Chondrocyte (in vitro differentiated cells): ENCODE results near the gene PIGW. TPM values are rescaled to one million over a fixed set of nuclear protein-coding genes. Genes with fewer than 3 reads are reported as not detected.

Source experiments
- DNase-seq: peaks from one replicate; pipeline ENCODE4 v3.0.0; 2021; ENCODE audit warnings: mixed read lengths, low spot score
- H3K27ac Mint-ChIP-seq: one replicate; pipeline ENCODE4 v1.8.0; 2021; ENCODE audit warnings: mild to moderate bottlenecking, moderate library complexity, mixed read lengths; ENCODE audit not compliant: unreplicated experiment
- H3K27me3 Mint-ChIP-seq: 2 replicates; pipeline ENCODE4 v1.8.0; 2021; ENCODE audit warnings: low read depth, mixed read lengths
- H3K36me3 Mint-ChIP-seq: 2 replicates; pipeline ENCODE4 v1.8.0; 2021; ENCODE audit warnings: low read depth, mixed read lengths
- H3K4me1 Mint-ChIP-seq: 2 replicates; pipeline ENCODE4 v1.8.0; 2021; ENCODE audit warnings: low read depth, mild to moderate bottlenecking, mixed read lengths
- H3K4me3 Mint-ChIP-seq: one replicate; pipeline ENCODE4 v1.8.0; 2021; ENCODE audit warnings: mild to moderate bottlenecking, moderate library complexity, mixed read lengths; ENCODE audit not compliant: unreplicated experiment
- H3K9me3 Mint-ChIP-seq: 2 replicates; pipeline ENCODE4 v1.8.0; 2021; ENCODE audit warnings: low read depth, mixed read lengths
- total RNA-seq: library from RNA; stranded (reverse); gene quantifications from 3 replicates; pipeline ENCODE4 v1.2.1, GENCODE V29; 2021
- TF ChIP-seq, protein P1 (sequence below): fragments of 200-600 bp; sonication (generic); IDR thresholded peaks from 2 replicates; pipeline ENCODE4 v1.5.0; 2021; ENCODE audit warnings: antibody characterized with exemption, mild to moderate bottlenecking, moderate library complexity

PIGW gene
- total RNA-seq, 1 donor from 2014 or later: 10.5 TPM

- Mint-ChIP-seq H3K9me3 (no peaks in the 10 kb centered on the region), H3K27me3 (no peaks in the 10 kb centered on the region), H3K4me1 (no peaks in the 10 kb centered on the region), H3K27ac (no peak overlapping the region), H3K4me3 (no peak overlapping the region), H3K36me3 (peaks cover 22% of the 10 kb centered on the region)
- TF ChIP-seq, protein P1, sequence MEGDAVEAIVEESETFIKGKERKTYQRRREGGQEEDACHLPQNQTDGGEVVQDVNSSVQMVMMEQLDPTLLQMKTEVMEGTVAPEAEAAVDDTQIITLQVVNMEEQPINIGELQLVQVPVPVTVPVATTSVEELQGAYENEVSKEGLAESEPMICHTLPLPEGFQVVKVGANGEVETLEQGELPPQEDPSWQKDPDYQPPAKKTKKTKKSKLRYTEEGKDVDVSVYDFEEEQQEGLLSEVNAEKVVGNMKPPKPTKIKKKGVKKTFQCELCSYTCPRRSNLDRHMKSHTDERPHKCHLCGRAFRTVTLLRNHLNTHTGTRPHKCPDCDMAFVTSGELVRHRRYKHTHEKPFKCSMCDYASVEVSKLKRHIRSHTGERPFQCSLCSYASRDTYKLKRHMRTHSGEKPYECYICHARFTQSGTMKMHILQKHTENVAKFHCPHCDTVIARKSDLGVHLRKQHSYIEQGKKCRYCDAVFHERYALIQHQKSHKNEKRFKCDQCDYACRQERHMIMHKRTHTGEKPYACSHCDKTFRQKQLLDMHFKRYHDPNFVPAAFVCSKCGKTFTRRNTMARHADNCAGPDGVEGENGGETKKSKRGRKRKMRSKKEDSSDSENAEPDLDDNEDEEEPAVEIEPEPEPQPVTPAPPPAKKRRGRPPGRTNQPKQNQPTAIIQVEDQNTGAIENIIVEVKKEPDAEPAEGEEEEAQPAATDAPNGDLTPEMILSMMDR: no peak
- no peak for DNase-seq
Observed at GRCh38 chr17:36515837-36516236, 18.9 kb upstream of the PIGW start.

GRCh38 chr17:36523113-36523512, 11.7 kb upstream of the PIGW start:
- Mint-ChIP-seq H3K27ac (no peak overlapping the region), H3K4me1 (no peaks in the 10 kb centered on the region), H3K4me3 (no peak overlapping the region), H3K36me3 (peaks cover 35% of the 10 kb centered on the region), H3K27me3 (no peaks in the 10 kb centered on the region), H3K9me3 (no peaks in the 10 kb centered on the region)
- DNase-seq: no peak
- TF ChIP-seq, protein P1: no peak

DNA sequence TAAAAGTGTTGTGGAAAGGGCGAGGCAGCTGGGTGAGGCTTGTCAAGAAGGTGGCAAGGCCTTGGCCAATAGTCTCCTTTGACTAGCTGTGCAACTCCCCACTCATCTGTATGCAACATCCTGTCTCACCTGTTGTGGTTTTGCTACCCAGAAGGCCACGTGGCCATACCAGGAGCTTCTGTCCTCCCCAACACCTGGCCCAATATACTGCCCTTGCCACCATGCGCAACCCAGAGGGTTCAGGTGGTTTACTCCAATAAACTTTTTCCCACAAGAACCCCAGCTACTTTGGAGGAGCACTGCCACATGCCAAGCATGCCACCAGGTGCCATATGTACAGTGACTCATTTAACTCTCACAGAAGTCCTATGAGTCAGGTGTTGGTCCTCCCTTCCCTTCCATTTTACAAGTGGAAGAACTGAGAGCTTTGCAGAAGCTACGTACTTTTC, 10.3 kb upstream of the PIGW start:
- DNase-seq: no peak
- H3K36me3 Mint-ChIP-seq: peaks cover 34% of the 10 kb centered on the region
- TF ChIP-seq, protein P1: no peak
- H3K9me3 Mint-ChIP-seq: no peaks in the 10 kb centered on the region
- H3K27ac Mint-ChIP-seq: no peak overlapping the region
- H3K4me3 Mint-ChIP-seq: no peak overlapping the region
- H3K4me1 Mint-ChIP-seq: no peaks in the 10 kb centered on the region
- no peaks in the 10 kb centered on the region for H3K27me3 Mint-ChIP-seq

GRCh38 chr17:36525113-36525512, 9.7 kb upstream of the PIGW start:
- no peaks in the 10 kb centered on the region for H3K4me1 Mint-ChIP-seq
- H3K27me3 Mint-ChIP-seq: no peaks in the 10 kb centered on the region
- H3K9me3 Mint-ChIP-seq: no peaks in the 10 kb centered on the region
- TF ChIP-seq, protein P1: no peak
- no peak overlapping the region for H3K4me3 Mint-ChIP-seq
- no peak for DNase-seq
- no peak overlapping the region for H3K27ac Mint-ChIP-seq
- peaks cover 30% of the 10 kb centered on the region for H3K36me3 Mint-ChIP-seq

DNA sequence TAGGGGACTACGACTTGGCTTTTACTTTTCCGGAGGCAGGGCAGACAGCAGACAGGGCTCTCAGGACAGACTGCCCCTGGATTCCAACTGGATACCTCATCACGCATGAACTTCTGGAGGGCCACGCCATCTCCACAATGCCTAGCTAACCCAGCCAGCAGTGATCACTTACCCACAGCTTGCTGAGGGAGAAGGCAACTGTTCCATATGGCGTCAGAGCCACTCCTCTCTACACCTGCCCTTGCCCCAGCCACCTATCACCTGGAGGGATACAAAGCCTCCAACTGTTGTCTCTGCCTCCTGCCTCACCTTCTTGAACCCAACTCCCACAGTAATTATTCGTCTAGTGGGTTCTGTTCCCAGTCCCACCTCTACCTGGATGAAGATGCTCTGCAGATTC, 8.9 kb upstream of the PIGW start:
- TF ChIP-seq, protein P1: no peak
- no peak overlapping the region for H3K27ac Mint-ChIP-seq
- no peak overlapping the region for H3K4me3 Mint-ChIP-seq
- peaks cover 23% of the 10 kb centered on the region for H3K36me3 Mint-ChIP-seq
- H3K9me3 Mint-ChIP-seq: no peaks in the 10 kb centered on the region
- H3K27me3 Mint-ChIP-seq: no peaks in the 10 kb centered on the region
- no peak for DNase-seq
- H3K4me1 Mint-ChIP-seq: no peaks in the 10 kb centered on the region
